Activated CD4-positive, alpha-beta T cell treated with anti-CD3 and anti-CD28 coated beads, Interleukin-2, amount 10 ng/mL, durations not matched to agents 7 days and 5 days (primary cell): ENCODE data around the gene CES2. TPM values are rescaled to one million over a fixed set of nuclear protein-coding genes. Genes with fewer than 3 reads are reported as not detected.
"Not testable (repeated sequence)": the region's sequence is repeated elsewhere in the genome, so short reads cannot be mapped to it uniquely, and the experiment has no call there.

ENCODE experiments used
- CTCF ChIA-PET: fragments of 350-600 bp; sonication (Branson Sonifier 250); formaldehyde crosslinking; loops from one replicate; lab custom pipeline; 2021; ENCODE audit warnings: antibody characterized with exemption; lab: Charles Lee
- POLR2A ChIA-PET: fragments of 350-600 bp; sonication (Branson Sonifier 250); formaldehyde crosslinking; loops from one replicate; lab custom pipeline; 2021; ENCODE audit warnings: antibody characterized with exemption; lab: Charles Lee
- DNase-seq: peaks from one replicate; pipeline ENCODE4 v3.0.0-alpha.2; 2020
- H3K27ac Mint-ChIP-seq: one replicate; pipeline ENCODE4 v1.8.0; 2021; ENCODE audit warnings: mild to moderate bottlenecking, moderate library complexity, mixed read lengths
- H3K27me3 Mint-ChIP-seq: one replicate; pipeline ENCODE4 v1.8.0; 2021; ENCODE audit warnings: mixed read lengths
- H3K36me3 Mint-ChIP-seq: one replicate; pipeline ENCODE4 v1.8.0; 2021; ENCODE audit warnings: low read depth, mixed read lengths
- H3K4me1 Mint-ChIP-seq: one replicate; pipeline ENCODE4 v1.8.0; 2021; ENCODE audit warnings: mixed read lengths
- H3K4me3 Mint-ChIP-seq: one replicate; pipeline ENCODE4 v1.8.0; 2021; ENCODE audit warnings: mild to moderate bottlenecking, moderate library complexity, mixed read lengths
- H3K9me3 Mint-ChIP-seq: one replicate; pipeline ENCODE4 v1.8.0; 2021; ENCODE audit warnings: mixed read lengths
- total RNA-seq, 2 experiments: library from RNA; stranded (reverse); gene quantifications; one replicate each; pipeline ENCODE4 v1.2.3, GENCODE V29; 2021

Gene CES2
- total RNA-seq, 2 experiments from 2014 or later = 31.5 to 34.9 TPM

DNA sequence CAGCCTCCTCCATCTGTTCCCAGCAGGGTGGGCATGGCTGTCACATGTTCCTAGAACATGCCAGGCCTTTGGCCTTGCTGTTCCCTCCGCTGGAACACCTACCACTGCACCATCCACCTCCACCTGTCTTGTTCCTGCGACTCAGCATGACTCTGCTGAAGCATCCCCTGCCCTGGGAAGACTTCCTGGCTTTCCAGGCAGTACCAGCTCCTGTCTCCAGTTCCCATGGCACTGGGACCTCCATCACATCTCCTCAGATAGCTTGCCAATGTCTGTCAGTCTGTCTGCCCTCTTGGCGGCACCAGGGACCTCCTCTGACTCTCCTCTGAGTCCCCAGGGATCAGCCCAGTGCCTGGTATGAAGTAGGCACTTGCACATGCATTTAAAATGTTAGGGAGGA, 39.3 kb upstream of the CES2 start:
- Mint-ChIP-seq H3K4me3 (no peak overlapping the region), H3K27me3 (no peaks in the 10 kb centered on the region), H3K36me3 (peaks cover 8% of the 10 kb centered on the region), H3K4me1 (peaks cover 23% of the 10 kb centered on the region), H3K27ac (no peak overlapping the region), H3K9me3 (no peaks in the 10 kb centered on the region)
- no peak for DNase-seq
- CTCF ChIA-PET = interaction anchor here (0.6 to 7.3 kb wide), 22 partner anchors 9 to 680 kb away, joined by 3 to 51 read pairs (median 5); partner anchors contain the start of genes CDH16, NAE1, PDP2 and RRAD
- POLR2A ChIA-PET = interaction anchor here (0.5 kb wide), 1 partner anchor 51 kb away, joined by 5 read pairs; no protein-coding TSS in a partner anchor

DNA sequence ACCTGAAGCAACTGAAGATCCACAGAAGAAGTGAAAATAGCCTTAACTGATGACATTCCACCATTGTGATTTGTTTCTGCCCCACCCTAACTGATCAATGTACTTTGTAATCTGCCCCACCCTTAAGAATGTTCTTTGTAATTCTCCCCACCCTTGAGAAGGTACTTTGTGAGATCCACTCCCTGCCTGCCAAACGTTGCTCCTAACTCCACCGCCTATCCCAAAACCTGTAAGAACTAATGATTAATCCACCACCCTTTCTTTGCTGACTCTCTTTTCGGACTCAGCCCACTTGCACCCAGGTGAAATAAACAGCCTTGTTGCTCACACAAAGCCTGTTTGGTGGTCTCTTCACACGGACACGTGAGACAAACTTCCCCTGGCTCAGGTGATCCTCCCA, 38.6 kb upstream of the CES2 start:
- H3K9me3 Mint-ChIP-seq, H3K27me3 Mint-ChIP-seq, H3K36me3 Mint-ChIP-seq, H3K4me3 Mint-ChIP-seq, POLR2A ChIA-PET, DNase-seq, H3K27ac Mint-ChIP-seq: not testable (repeated sequence)
- peaks cover 23% of the 10 kb centered on the region for H3K4me1 Mint-ChIP-seq
- CTCF ChIA-PET = interaction anchor here (0.6 to 2.5 kb wide), 8 partner anchors 15 to 679 kb away, joined by 3 to 9 read pairs (median 4); partner anchors contain the start of gene PDP2

DNA sequence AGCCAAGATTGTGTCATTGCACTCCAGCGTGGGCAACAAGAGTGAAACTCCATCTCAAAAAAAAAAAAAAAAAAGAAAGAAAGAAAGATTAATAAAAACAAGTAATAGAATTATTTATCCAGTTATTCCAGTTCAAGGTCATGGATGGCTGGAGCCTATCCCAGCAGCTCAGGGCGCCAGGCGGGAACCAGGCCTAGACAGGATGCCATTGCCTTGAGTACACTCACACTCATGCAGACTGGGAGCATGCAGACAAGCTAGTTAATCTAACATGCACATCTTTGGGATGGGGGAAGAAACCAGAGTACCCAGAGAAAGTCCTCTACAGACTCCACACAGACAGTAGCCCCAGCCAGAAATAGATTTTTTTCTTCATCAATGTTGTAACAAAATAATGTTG, 37.1 kb upstream of the CES2 start:
- Mint-ChIP-seq H3K27me3 (no peaks in the 10 kb centered on the region), H3K27ac (no peak overlapping the region)
- CTCF ChIA-PET = interaction anchor here (0.7 to 2.0 kb wide), 6 partner anchors 8 to 30 kb away, joined by 3 to 9 read pairs (median 3); partner anchors contain the start of gene PDP2

DNA sequence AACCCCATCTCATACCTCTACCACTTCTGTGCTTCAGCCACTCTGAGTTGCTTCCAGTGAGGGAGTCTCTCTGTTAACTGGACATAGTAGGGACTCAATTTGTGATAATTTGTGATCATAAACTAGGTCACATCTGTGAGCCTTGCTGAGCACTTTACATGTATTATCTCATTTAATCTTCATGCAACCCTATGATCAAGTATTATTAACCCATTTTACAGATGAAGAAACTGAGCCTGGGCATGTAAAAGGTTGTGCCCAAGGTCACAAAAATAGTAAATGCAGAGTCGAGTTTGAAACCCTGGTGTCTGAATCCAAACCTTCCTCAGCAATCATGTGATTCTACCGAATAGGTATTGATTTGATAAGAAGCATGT, 36.4 kb upstream of the CES2 start:
- Mint-ChIP-seq H3K36me3 (no peaks in the 10 kb centered on the region), H3K4me1 (peaks cover 11% of the 10 kb centered on the region), H3K27ac (no peak overlapping the region), H3K27me3 (no peaks in the 10 kb centered on the region), H3K9me3 (no peaks in the 10 kb centered on the region), H3K4me3 (no peak overlapping the region)
- CTCF ChIA-PET = interaction anchor here (0.9 to 1.7 kb wide), 4 partner anchors 8 to 29 kb away, joined by 3 to 9 read pairs (median 3); no protein-coding TSS in a partner anchor
- no peak for DNase-seq
- POLR2A ChIA-PET = no interaction called here

More for the DNA sequence above, 37.1 kb upstream of the CES2 start:
- DNase-seq = no peak
- Mint-ChIP-seq H3K4me3 (no peak overlapping the region), H3K4me1 (peaks cover 15% of the 10 kb centered on the region), H3K9me3 (no peaks in the 10 kb centered on the region), H3K36me3 (peaks cover under 1% of the 10 kb centered on the region)
- POLR2A ChIA-PET = no interaction called here

DNA sequence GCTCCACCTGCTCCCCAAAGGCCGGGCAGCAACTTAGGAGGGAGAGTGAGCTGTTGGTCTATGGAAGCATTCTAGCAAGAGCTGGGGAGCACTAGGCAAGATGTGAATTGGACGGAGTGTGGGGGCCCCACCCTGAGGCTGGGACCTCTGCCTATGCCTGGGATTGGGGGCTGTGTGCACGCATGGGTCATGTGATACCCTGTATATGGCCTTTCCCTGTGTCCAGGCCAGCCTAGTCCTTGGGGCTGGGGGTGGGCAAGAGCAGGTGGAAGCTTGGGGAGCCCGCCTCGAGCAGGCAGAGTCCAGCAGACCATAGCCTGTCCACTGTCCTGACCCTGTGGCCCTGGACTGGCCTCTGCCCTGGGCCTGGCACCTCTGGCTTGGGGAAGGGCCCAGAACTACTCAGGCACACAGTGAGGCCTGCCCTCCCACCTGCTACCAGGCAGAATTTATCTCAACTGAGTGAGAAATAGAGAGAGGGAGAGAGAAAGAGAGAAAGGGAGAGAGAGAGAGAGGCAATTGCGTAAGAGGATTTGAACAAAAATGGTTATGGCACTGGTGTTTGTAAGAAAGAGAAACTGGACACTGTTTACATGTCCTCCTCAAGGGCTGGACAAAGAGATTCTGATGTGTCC, 35.9 kb upstream of the CES2 start:
- ChIA-PET CTCF (interaction anchor here (1.0 to 1.5 kb wide), 2 partner anchors 9 to 11 kb away, joined by 3 read pairs; no protein-coding TSS in a partner anchor), POLR2A (no interaction called here)
- no peaks in the 10 kb centered on the region for H3K27me3 Mint-ChIP-seq
- no peak overlapping the region for H3K4me3 Mint-ChIP-seq
- H3K4me1 Mint-ChIP-seq = peaks cover 9% of the 10 kb centered on the region
- no peaks in the 10 kb centered on the region for H3K36me3 Mint-ChIP-seq
- no peak overlapping the region for H3K27ac Mint-ChIP-seq
- no peak for DNase-seq
- H3K9me3 Mint-ChIP-seq = no peaks in the 10 kb centered on the region

DNA sequence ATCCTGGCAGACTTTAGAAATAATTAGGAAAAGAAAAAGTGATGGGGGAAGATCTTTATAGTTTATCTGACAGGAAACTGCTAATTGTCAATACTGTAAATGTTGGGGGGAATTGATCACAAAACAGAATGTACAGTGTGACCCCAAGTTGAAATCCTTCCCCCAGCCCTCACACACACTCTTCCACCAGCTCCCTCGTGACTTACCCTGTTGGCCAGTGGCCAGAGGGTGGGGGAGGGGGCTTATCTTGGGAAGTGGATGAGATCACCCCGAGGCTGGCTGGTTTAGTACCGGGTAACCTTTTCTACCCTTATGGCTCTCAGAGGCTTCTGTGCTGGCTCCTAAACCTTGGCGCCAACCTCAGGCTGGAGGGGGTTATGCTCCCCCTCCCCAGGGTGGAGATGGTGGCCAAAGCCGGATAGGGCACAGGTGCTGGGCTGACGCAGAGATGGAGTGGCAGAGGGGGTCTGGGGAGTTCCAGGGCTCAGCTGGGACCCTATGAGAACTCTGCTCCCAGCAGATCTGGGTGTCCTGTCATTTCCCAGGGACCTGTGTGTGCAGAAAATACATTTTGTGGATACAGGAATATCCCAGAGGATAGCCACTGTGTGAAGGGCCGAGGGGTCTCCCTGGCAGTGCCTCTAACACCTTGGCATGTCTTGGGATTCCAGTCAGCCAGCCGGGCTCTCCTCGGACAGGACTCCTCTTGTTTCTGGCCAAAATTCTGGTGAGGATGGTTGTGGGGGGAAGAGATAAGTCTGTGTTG, 35.2 kb upstream of the CES2 start:
- no peaks in the 10 kb centered on the region for H3K27me3 Mint-ChIP-seq
- CTCF ChIA-PET = interaction anchor here (1.1 kb wide), 1 partner anchor 255 kb away, joined by 3 read pairs; no protein-coding TSS in a partner anchor
- no peak for DNase-seq

DNA sequence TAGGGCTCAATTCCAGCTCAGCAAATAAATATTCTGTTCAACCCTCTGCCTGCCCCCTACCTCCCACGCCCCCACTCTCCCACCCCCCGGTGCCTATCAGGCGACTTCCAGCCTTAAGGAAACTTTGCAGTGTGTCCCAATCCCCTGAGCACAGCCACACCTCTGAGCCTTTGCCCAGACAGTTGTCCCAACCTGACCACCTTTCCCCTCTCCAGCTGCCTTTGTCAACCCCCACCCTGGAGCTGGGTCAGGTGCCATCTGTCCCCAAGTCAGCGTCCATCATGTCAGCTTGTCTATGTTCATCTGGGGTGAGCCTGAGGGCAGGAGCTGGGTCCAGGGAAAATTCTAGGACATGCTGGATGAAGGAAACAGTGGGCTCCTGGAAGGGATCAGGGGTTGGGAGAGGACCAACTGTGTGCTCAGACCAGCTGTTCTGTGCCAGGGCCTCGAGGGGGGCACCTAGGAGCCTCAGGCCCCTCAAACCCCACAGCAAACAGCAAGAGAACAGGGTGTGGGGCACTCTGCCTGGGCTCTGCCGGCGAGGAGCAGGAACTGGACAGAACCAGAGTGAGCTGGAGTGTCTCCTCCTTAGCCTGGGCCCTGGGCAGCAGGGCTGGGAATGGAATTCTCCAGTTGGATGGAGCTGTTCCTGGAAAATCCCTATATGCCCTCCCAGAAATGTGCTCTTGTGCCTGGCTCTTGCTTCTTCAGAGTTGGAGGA, 34.4 kb upstream of the CES2 start:
- CTCF ChIA-PET = interaction anchor here (1.1 to 1.8 kb wide), 3 partner anchors 10 to 254 kb away, joined by 3 to 4 read pairs (median 4); no protein-coding TSS in a partner anchor

More for the DNA sequence above, 35.2 kb upstream of the CES2 start:
- H3K27ac Mint-ChIP-seq = no peak overlapping the region
- H3K4me1 Mint-ChIP-seq = peaks cover 5% of the 10 kb centered on the region
- no peaks in the 10 kb centered on the region for H3K36me3 Mint-ChIP-seq
- no peaks in the 10 kb centered on the region for H3K9me3 Mint-ChIP-seq
- POLR2A ChIA-PET = no interaction called here
- no peak overlapping the region for H3K4me3 Mint-ChIP-seq

DNA sequence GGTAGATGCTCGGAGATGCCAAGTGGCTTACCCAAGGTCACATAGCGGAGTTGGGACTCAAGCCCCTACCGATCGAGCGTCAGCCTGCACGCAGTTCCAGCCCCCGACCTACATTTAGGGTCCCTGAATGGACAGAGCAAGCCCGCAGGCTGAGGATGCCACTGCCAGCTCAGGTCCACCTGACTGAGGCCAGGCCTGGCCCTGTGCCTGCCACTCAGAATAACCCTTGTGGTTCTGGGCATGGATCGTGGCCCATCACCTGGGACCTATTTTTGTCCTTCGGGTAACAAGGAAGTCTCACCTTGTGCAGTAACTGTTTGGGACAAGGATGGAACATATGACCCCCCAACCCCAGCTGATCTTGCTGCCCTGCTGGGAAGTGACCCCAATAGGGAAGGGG, 33.7 kb upstream of the CES2 start:
- CTCF ChIA-PET = interaction anchor here (1.1 to 1.8 kb wide), 2 partner anchors 9 to 27 kb away, joined by 4 read pairs; no protein-coding TSS in a partner anchor
- POLR2A ChIA-PET = no interaction called here
- no peak for DNase-seq
- peaks cover 12% of the 10 kb centered on the region for H3K4me1 Mint-ChIP-seq
- no peaks in the 10 kb centered on the region for H3K36me3 Mint-ChIP-seq
- H3K27me3 Mint-ChIP-seq = no peaks in the 10 kb centered on the region
- H3K9me3 Mint-ChIP-seq = no peaks in the 10 kb centered on the region
- H3K27ac Mint-ChIP-seq = no peak overlapping the region
- no peak overlapping the region for H3K4me3 Mint-ChIP-seq

More for the DNA sequence above, 34.4 kb upstream of the CES2 start:
- peaks cover 6% of the 10 kb centered on the region for H3K4me1 Mint-ChIP-seq
- no peaks in the 10 kb centered on the region for H3K36me3 Mint-ChIP-seq
- POLR2A ChIA-PET = no interaction called here
- H3K27ac Mint-ChIP-seq = no peak overlapping the region
- H3K4me3 Mint-ChIP-seq = no peak overlapping the region
- no peak for DNase-seq
- no peaks in the 10 kb centered on the region for H3K27me3 Mint-ChIP-seq
- no peaks in the 10 kb centered on the region for H3K9me3 Mint-ChIP-seq

DNA sequence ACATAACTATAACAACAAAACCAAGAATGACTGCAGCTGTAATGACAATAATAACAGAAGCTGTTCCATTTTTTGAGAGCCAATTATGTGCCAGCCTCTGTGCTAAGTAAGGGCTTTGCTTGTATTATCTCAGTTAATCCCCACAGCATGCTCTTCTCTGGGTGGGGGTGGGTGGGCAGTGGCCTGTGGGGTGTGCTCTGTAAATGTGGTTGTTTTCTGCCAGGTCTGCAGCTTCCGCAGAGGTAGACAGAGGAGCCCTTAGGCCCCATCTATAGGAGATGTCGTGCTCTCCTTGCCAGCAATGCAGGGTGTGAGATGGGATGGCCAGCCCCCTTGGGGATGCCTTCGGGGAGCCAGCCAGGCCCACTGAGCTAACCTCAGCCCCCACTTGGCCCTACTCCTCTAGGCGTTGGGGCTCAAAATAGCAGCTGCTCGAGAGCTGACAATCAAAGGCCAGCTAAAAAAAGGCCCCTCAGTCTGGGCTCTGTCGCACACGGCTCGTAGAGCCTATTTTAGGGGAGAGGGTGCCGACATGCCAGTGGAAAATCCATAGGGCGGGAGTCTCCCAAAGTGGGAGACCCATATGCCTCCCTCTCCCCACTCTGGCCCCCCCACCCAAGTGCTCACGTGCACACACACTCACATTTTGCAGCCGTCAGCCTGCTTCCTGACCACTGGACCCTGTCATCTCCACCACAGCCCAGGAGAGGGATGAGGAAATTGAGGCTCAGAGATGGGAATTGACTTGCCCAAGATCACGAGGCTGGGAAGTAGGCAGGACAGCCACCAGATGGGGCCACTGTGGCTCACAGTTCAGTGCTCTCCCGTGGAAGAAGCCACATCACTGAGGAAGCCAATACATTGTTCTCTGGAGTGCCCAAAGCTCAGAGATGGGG, 32.4 kb upstream of the CES2 start:
- Mint-ChIP-seq H3K27me3 (no peaks in the 10 kb centered on the region), H3K36me3 (no peaks in the 10 kb centered on the region), H3K4me1 (peaks cover 12% of the 10 kb centered on the region), H3K27ac (no peak overlapping the region), H3K4me3 (no peak overlapping the region), H3K9me3 (no peaks in the 10 kb centered on the region)
- no peak for DNase-seq
- POLR2A ChIA-PET = no interaction called here
- CTCF ChIA-PET = interaction anchor here (0.6 to 6.4 kb wide), 7 partner anchors 9 to 315 kb away, joined by 3 to 51 read pairs (median 4); partner anchors contain the start of gene RRAD

DNA sequence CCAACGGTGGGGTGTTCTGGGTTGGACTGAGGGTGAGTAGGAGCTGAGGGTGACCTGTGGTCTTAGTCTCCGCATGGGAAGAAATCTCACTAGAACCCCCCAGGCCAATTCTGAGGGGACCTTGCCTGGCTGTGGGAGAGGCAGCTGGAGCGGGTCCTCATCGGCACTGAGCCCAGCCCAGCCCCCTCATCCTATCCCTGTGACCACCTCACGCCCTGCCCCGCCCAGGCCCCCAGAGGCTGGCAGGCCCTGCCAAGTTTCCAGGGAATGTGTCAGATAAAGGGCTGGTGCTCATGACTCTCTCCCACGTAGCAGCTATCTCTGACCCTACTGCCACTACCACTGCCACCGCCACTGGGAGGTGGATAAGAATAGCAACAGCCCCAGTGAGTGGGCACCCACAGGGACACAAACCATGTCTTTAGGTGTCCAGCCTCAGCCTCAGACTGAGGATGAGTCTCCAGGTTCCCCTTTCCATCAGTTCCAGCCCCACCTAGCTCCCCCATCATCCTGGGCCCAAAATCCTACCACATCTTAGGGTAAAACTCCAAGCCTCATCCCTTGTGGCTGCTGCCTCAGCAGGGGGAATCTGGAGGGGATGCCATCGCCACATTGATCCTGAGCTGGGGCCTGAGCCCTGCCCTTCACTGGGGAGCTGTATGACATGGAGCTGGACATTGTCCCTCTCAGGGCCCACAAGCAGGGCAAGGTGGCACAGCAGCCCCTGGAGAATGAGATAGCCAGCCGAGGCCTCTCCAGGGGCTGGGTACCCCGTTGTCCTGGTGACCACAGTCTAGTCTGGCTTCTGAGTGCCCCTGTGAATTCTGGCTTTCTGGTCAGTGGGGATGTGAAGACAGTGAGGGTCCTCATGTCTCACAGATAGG, 31.5 kb upstream of the CES2 start:
- ChIA-PET POLR2A (no interaction called here), CTCF (interaction anchor here (0.6 to 6.4 kb wide), 7 partner anchors 9 to 314 kb away, joined by 3 to 51 read pairs (median 4); partner anchors contain the start of gene RRAD)

DNA sequence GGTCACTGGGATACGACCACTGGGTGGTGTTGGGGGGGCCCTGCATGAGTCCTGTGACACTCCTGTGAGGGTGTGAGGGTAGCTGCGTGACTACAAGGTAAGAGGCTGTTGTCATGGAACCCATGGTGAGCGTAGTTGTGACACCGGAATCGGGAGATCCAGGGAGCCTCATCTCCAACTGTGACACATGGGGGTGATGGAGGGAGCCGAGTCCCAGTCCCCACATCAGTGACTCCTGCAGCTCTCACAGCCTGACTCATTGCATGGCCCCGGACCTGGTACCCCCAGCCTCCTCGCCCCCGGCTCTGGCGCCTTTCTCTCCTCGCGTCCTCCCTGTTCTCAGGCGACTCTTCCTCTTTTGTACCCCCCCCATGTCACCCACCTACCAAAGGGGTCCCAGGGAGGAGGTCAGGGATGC, 30.9 kb upstream of the CES2 start:
- POLR2A ChIA-PET = no interaction called here
- no peaks in the 10 kb centered on the region for H3K27me3 Mint-ChIP-seq
- no peaks in the 10 kb centered on the region for H3K9me3 Mint-ChIP-seq
- H3K27ac Mint-ChIP-seq = no peak overlapping the region
- CTCF ChIA-PET = interaction anchor here (0.6 to 6.4 kb wide), 6 partner anchors 9 to 68 kb away, joined by 3 to 51 read pairs (median 5); partner anchors contain the start of gene RRAD
- DNase-seq = no peak
- H3K4me1 Mint-ChIP-seq = peaks cover 12% of the 10 kb centered on the region
- H3K36me3 Mint-ChIP-seq = no peaks in the 10 kb centered on the region
- H3K4me3 Mint-ChIP-seq = no peak overlapping the region

More for the DNA sequence above, 31.5 kb upstream of the CES2 start:
- DNase-seq = no peak
- Mint-ChIP-seq H3K4me1 (peaks cover 12% of the 10 kb centered on the region), H3K27me3 (no peaks in the 10 kb centered on the region), H3K36me3 (no peaks in the 10 kb centered on the region), H3K27ac (no peak overlapping the region), H3K4me3 (no peak overlapping the region), H3K9me3 (no peaks in the 10 kb centered on the region)
